ENCODE data around the gene ATP6V0C. TPM values are rescaled to one million over a fixed set of nuclear protein-coding genes. Genes with fewer than 3 reads are reported as not detected.

The ATP6V0C gene
- polyA plus RNA-seq, 1 donor (not counting 4 experiments of a cell fraction or from before 2014, with no cell fraction given): 11.4 TPM

GRCh38 chr16:2501946-2502895 lies 11.5 kb upstream of the ATP6V0C start:
- no peaks in the 10 kb centered on the region for H3K36me3 ChIP-seq (ENCODE audit: control insufficient read depth in 2 of 2, extremely low read depth in 1 of 2, insufficient read depth in 2 of 2, low read length in 2 of 2)
- H3K79me2 ChIP-seq (ENCODE audit: control insufficient read depth, insufficient read depth, low read length): no peaks in the 10 kb centered on the region
- no peak overlapping the region for H3K4me2 ChIP-seq (ENCODE audit: control insufficient read depth, extremely low read depth, insufficient read depth, low read depth, low read length)
- H3K9me1 ChIP-seq (ENCODE audit: control insufficient read depth, extremely low read depth, insufficient read depth, low read length): no peaks in the 10 kb centered on the region
- FAIRE-seq (no peak), DNase-seq (ENCODE audit: low read depth, low spot score) (no peak)
- H3K9me3 ChIP-seq (ENCODE audit: control insufficient read depth, low read depth, low read length): no peaks in the 10 kb centered on the region
- no peak overlapping the region for H3K4me3 ChIP-seq (ENCODE audit: control insufficient read depth in 2 of 3, extremely low read depth in 1 of 3, insufficient read depth in 2 of 3, low read depth in 1 of 3, low read length in 3 of 3)
- no peak overlapping the region for H3K27ac ChIP-seq (ENCODE audit: control insufficient read depth, insufficient read depth, low read length)
- H4K20me1 ChIP-seq (ENCODE audit: control insufficient read depth, extremely low read depth, insufficient read depth, low read length): peaks cover 3% of the 10 kb centered on the region
- H3K9ac ChIP-seq (ENCODE audit: control insufficient read depth, extremely low read depth, insufficient read depth, low read length): no peak overlapping the region
- TF ChIP-seq EZH2 (IDR thresholded peaks at IDR 0.05; ENCODE audit: low read length): no peak
- TF ChIP-seq CTCF (optimal IDR thresholded peaks at IDR 0.05 in 1 of 3, IDR thresholded peaks at IDR 0.05 in 1 of 3, conservative IDR thresholded peaks at IDR 0.05 in 1 of 3; ENCODE audit: extremely low read depth in 1 of 3, insufficient read depth in 2 of 3, low read length in 3 of 3): no peak
- dilution Hi-C loops (cut with MboI; ENCODE audit: extremely low pct_ligation_motif_present, low sequenced_read_pairs): no loop called here
- H3K4me1 ChIP-seq (ENCODE audit: control insufficient read depth, extremely low read depth, insufficient read depth, low read length): peaks cover 11% of the 10 kb centered on the region
- no peak overlapping the region for H2AFZ ChIP-seq (ENCODE audit: control insufficient read depth, low read length)
- H3K27me3 ChIP-seq (ENCODE audit: control insufficient read depth, extremely low read depth, insufficient read depth, low read length): no peaks in the 10 kb centered on the region

- H3K9ac ChIP-seq (ENCODE audit: control insufficient read depth, extremely low read depth, insufficient read depth, low read length): no peak overlapping the region
Measured at GRCh38 chr16:2505695-2506094, 8.1 kb upstream of the ATP6V0C start.

More at GRCh38 chr16:2505695-2506094, 8.1 kb upstream of the ATP6V0C start:
- Histone ChIP-seq H3K4me2 (ENCODE audit: control insufficient read depth, extremely low read depth, insufficient read depth, low read depth, low read length) (no peak overlapping the region), H3K79me2 (ENCODE audit: control insufficient read depth, insufficient read depth, low read length) (no peaks in the 10 kb centered on the region), H2AFZ (ENCODE audit: control insufficient read depth, low read length) (no peak overlapping the region), H3K27me3 (ENCODE audit: control insufficient read depth, extremely low read depth, insufficient read depth, low read length) (no peaks in the 10 kb centered on the region), H3K27ac (ENCODE audit: control insufficient read depth, insufficient read depth, low read length) (no peak overlapping the region), H4K20me1 (ENCODE audit: control insufficient read depth, extremely low read depth, insufficient read depth, low read length) (peaks cover 3% of the 10 kb centered on the region), H3K9me1 (ENCODE audit: control insufficient read depth, extremely low read depth, insufficient read depth, low read length) (no peaks in the 10 kb centered on the region), H3K36me3 (ENCODE audit: control insufficient read depth in 2 of 2, extremely low read depth in 1 of 2, insufficient read depth in 2 of 2, low read length in 2 of 2) (no peaks in the 10 kb centered on the region), H3K9me3 (ENCODE audit: control insufficient read depth, low read depth, low read length) (no peaks in the 10 kb centered on the region), H3K4me1 (ENCODE audit: control insufficient read depth, extremely low read depth, insufficient read depth, low read length) (no peaks in the 10 kb centered on the region), H3K4me3 (ENCODE audit: control insufficient read depth in 2 of 3, extremely low read depth in 1 of 3, insufficient read depth in 2 of 3, low read depth in 1 of 3, low read length in 3 of 3) (no peak overlapping the region)
- FAIRE-seq (no peak), DNase-seq (ENCODE audit: low read depth, low spot score) (no peak)
- TF ChIP-seq EZH2 (IDR thresholded peaks at IDR 0.05; ENCODE audit: low read length) (no peak), CTCF (optimal IDR thresholded peaks at IDR 0.05 in 1 of 3, IDR thresholded peaks at IDR 0.05 in 1 of 3, conservative IDR thresholded peaks at IDR 0.05 in 1 of 3; ENCODE audit: extremely low read depth in 1 of 3, insufficient read depth in 2 of 3, low read length in 3 of 3) (no peak)
- dilution Hi-C loops (cut with MboI; ENCODE audit: extremely low pct_ligation_motif_present, low sequenced_read_pairs): no loop called here

Data from keratinocyte (primary cell).